HG03571 (cell line): ENCODE measurements around the gene UNC13A.
A peak's percentile ranks its signal among the peaks of the same experiment; 100 is the strongest.
"Not testable (repeated sequence)": the region's sequence is repeated elsewhere in the genome, so short reads cannot be mapped to it uniquely, and the experiment has no call there.

ENCODE experiments used
- ATAC-seq: cut with Tn5 transposase; IDR thresholded peaks from one replicate; pipeline ENCODE4 v1.9.1; 2021; ENCODE audit not compliant: unreplicated experiment

UNC13A gene

GRCh38 chr19:17605761-17606589 is 82.2 kb downstream of the UNC13A start:
- peak; percentile 58 for ATAC-seq

GRCh38 chr19:17605117-17605516 is 83.0 kb downstream of the UNC13A start:
- ATAC-seq, result no peak

GRCh38 chr19:17604372-17605025 is 83.7 kb downstream of the UNC13A start:
- no peak for ATAC-seq

- no peak for ATAC-seq
Observed at GRCh38 chr19:17602872-17603510, 85.2 kb downstream of the UNC13A start.

GRCh38 chr19:17602217-17602616 is 85.9 kb downstream of the UNC13A start:
- ATAC-seq, result no peak

- ATAC-seq, result no peak
Observed at GRCh38 chr19:17601683-17602082, 86.5 kb downstream of the UNC13A start.

- ATAC-seq, result no peak
Observed at GRCh38 chr19:17599780-17600179, 88.4 kb downstream of the UNC13A start.

- no peak for ATAC-seq
Observed at GRCh38 chr19:17598953-17599352, 89.2 kb downstream of the UNC13A start.

GRCh38 chr19:17598063-17598462 is 90.1 kb downstream of the UNC13A start:
- ATAC-seq, result not testable (repeated sequence)

- not testable (repeated sequence) for ATAC-seq
Observed at GRCh38 chr19:17594296-17594695, 93.9 kb downstream of the UNC13A start.

GRCh38 chr19:17590866-17591265 is 97.3 kb downstream of the UNC13A start:
- no peak for ATAC-seq

- ATAC-seq, result not testable (repeated sequence)
Observed at GRCh38 chr19:17585395-17585794, 102.8 kb downstream of the UNC13A start.

- no peak for ATAC-seq
Observed at GRCh38 chr19:17584132-17584531, 104.0 kb downstream of the UNC13A start.

- no peak for ATAC-seq
Observed at GRCh38 chr19:17582613-17583012, 105.5 kb downstream of the UNC13A start.

- ATAC-seq, result no peak
Observed at GRCh38 chr19:17581211-17581874, 106.8 kb downstream of the UNC13A start.

GRCh38 chr19:17580470-17581144 is 107.5 kb downstream of the UNC13A start:
- ATAC-seq, result no peak

- no peak for ATAC-seq
Observed at GRCh38 chr19:17579661-17580244, 108.4 kb downstream of the UNC13A start.

GRCh38 chr19:17577457-17578097 is 110.6 kb downstream of the UNC13A start:
- no peak for ATAC-seq

GRCh38 chr19:17576758-17577456 is 111.2 kb downstream of the UNC13A start:
- ATAC-seq, result no peak
